Colonic mucosa (tissue), 4 donors: ENCODE data around the gene ZNF544. TPM values are rescaled to one million over a fixed set of nuclear protein-coding genes. Genes with fewer than 3 reads are reported as not detected.
"Not testable (repeated sequence)": the region's sequence is repeated elsewhere in the genome, so short reads cannot be mapped to it uniquely, and the experiment has no call there.

ENCODE experiments used
- DNase-seq: peaks from one replicate; pipeline ENCODE4 v3.0.0-alpha.2; 2020
- H3K27ac ChIP-seq: fragments of 200-600 bp; one replicate; pipeline ENCODE4 v1.8.0; 2021
- H3K27me3 ChIP-seq: fragments of 200-600 bp; one replicate; pipeline ENCODE4 v1.8.0; 2021
- H3K36me3 ChIP-seq: fragments of 200-600 bp; one replicate; pipeline ENCODE4 v1.8.0; 2021
- H3K4me1 ChIP-seq: fragments of 200-600 bp; one replicate; pipeline ENCODE4 v1.8.0; 2021; ENCODE audit warnings: mild to moderate bottlenecking
- H3K4me3 ChIP-seq: fragments of 200-600 bp; one replicate; pipeline ENCODE4 v1.8.0; 2021
- H3K9ac ChIP-seq, 2 donors: one replicate each; pipeline ENCODE4 v1.7.0; 2013; ENCODE audit warnings: control low read depth in 2 of 2, low read depth in 2 of 2, low read length in 2 of 2
- H3K9me3 ChIP-seq: fragments of 200-600 bp; one replicate; pipeline ENCODE4 v1.8.0; 2021
- CTCF ChIP-seq: fragments of 200-600 bp; IDR thresholded peaks from one replicate; pipeline ENCODE4 v1.8.0; 2022; ENCODE audit warnings: antibody characterized with exemption, mild to moderate bottlenecking
- intact Hi-C: fragments of 100-400 bp; cut with DNase I; formaldehyde crosslinking; loops from one replicate; pipeline ENCODE4 v1.14.1; 2022
- total RNA-seq, 2 donors: library from RNA; stranded (reverse); fragmentation: NEBNext Ultra II Directional in 1 of 2; extraction: Animal tissue kit (Norgen Biotek cat#: 25700) in 1 of 2; gene quantifications; one replicate each; pipeline ENCODE4 v1.2.1, GENCODE V29; 2021
- donor health status: healthy.
- donor health status: DM: no; HTN: no; CAD: no.
- donor health status: DM: no; HTN: no; CAD: no.

ZNF544 gene
- total RNA-seq, 2 donors from 2014 or later: 17.2 to 29.6 TPM

- Histone ChIP-seq H3K9me3 (no peaks in the 10 kb centered on the region), H3K27ac (peak overlapping the region; percentile 75), H3K4me3 (peak overlapping the region; percentile 98), H3K36me3 (no peaks in the 10 kb centered on the region), H3K9ac (peak overlapping the region; percentile 93 to 97), H3K27me3 (no peaks in the 10 kb centered on the region), H3K4me1 (no peaks in the 10 kb centered on the region)
- intact Hi-C loops: no loop called here
- TF ChIP-seq CTCF: no peak
- DNase-seq: peak; percentile 21
These were observed 77.2 kb downstream of the ZNF544 start for GRCh38 chr19:58305932-58306323.

- Histone ChIP-seq H3K27ac (no peak overlapping the region), H3K36me3 (no peaks in the 10 kb centered on the region), H3K27me3 (no peaks in the 10 kb centered on the region), H3K9me3 (no peaks in the 10 kb centered on the region), H3K4me1 (no peaks in the 10 kb centered on the region), H3K9ac (no peak overlapping the region), H3K4me3 (no peak overlapping the region)
- no peak for DNase-seq
- no peak for TF ChIP-seq CTCF
- intact Hi-C loops: no loop called here
These were observed 79.0 kb downstream of the ZNF544 start for GRCh38 chr19:58307736-58308135.

GRCh38 chr19:58310685-58311084 lies 82.0 kb downstream of the ZNF544 start:
- intact Hi-C loops, H3K9me3 ChIP-seq, H3K36me3 ChIP-seq, DNase-seq, H3K4me3 ChIP-seq, H3K9ac ChIP-seq, H3K27me3 ChIP-seq, H3K27ac ChIP-seq, H3K4me1 ChIP-seq: not testable (repeated sequence)

GRCh38 chr19:58311345-58311865 lies 82.7 kb downstream of the ZNF544 start:
- Histone ChIP-seq H3K4me3 (no peak overlapping the region), H3K4me1 (no peaks in the 10 kb centered on the region), H3K36me3 (no peaks in the 10 kb centered on the region), H3K9me3 (no peaks in the 10 kb centered on the region), H3K9ac (no peak overlapping the region), H3K27me3 (no peaks in the 10 kb centered on the region), H3K27ac (no peak overlapping the region)
- DNase-seq: no peak
- no peak for TF ChIP-seq CTCF
- intact Hi-C loops: no loop called here

Other genes starting within 250 kb of the ZNF544 start
- 10 to 100 TPM in 1 of 2 donors, 1 to 10 TPM in 1; 8.7 to 12.2 TPM for gene ZNF606, start 226.1 kb upstream of the ZNF544 start, total RNA-seq
- not detected for gene ZSCAN1, start 194.9 kb upstream of the ZNF544 start, total RNA-seq
- gene ZNF135, start 169.6 kb upstream of the ZNF544 start, total RNA-seq: 1 to 10 TPM; 1.1 to 1.4 TPM
- gene ZSCAN18, start 130.7 kb upstream of the ZNF544 start, total RNA-seq: 10 to 100 TPM; 17.1 to 22.9 TPM
- gene ZNF329, start 78.1 kb upstream of the ZNF544 start, total RNA-seq: 1 to 10 TPM; 3.9 to 5.9 TPM
- 10 to 100 TPM; 16.3 to 17.1 TPM for gene ZNF274, start 45.9 kb upstream of the ZNF544 start, total RNA-seq
- 1 to 10 TPM; 3.4 to 3.8 TPM for gene ZNF8, start 50.0 kb downstream of the ZNF544 start, total RNA-seq
- 10 to 100 TPM; 21.6 to 25.0 TPM for gene ERVK3-1, start 76.5 kb downstream of the ZNF544 start, total RNA-seq
- gene ZSCAN22, start 98.1 kb downstream of the ZNF544 start, total RNA-seq: 1 to 10 TPM; 3.0 to 3.7 TPM
- gene A1BG, start 124.6 kb downstream of the ZNF544 start, total RNA-seq: 1 to 10 TPM; 3.6 to 4.7 TPM
- gene ZNF497, start 133.8 kb downstream of the ZNF544 start, total RNA-seq: 1 to 10 TPM in 1 of 2 donors, under 1 TPM in 1; 0.98 to 1.9 TPM
- gene ZNF837, start 152.1 kb downstream of the ZNF544 start, total RNA-seq: 1 to 10 TPM; 1.8 to 2.6 TPM
- gene RPS5, start 158.4 kb downstream of the ZNF544 start, total RNA-seq: 100 to 1,000 TPM; 781 to 884 TPM
- not detected for gene RNF225, start 166.7 kb downstream of the ZNF544 start, total RNA-seq
- gene ZNF584, start 179.7 kb downstream of the ZNF544 start, total RNA-seq: 1 to 10 TPM; 5.9 to 8.5 TPM
- 1 to 10 TPM; 2.6 to 5.8 TPM for gene ZNF132, start 211.2 kb downstream of the ZNF544 start, total RNA-seq
- gene ZNF324B, start 222.7 kb downstream of the ZNF544 start, total RNA-seq: 1 to 10 TPM; 4.4 to 7.5 TPM
- gene ZNF324, start 238.2 kb downstream of the ZNF544 start, total RNA-seq: 10 to 100 TPM; 10.2 to 12.0 TPM
- gene ZNF446, start 247.4 kb downstream of the ZNF544 start, total RNA-seq: 10 to 100 TPM in 1 of 2 donors, 1 to 10 TPM in 1; 7.4 to 10.5 TPM